ENCODE results near the gene GRID1. TPM values are rescaled to one million over a fixed set of nuclear protein-coding genes. Genes with fewer than 3 reads are reported as not detected.

The GRID1 gene
- total RNA-seq, 1 experiment from 2014 or later: 0.17 TPM

GRCh38 chr10:86058964-86059363 lies 307.6 kb downstream of the GRID1 start:
- in situ Hi-C loops (cut with HindIII; ENCODE audit: low sequenced_read_pairs): no loop called here
- no peak for DNase-seq (ENCODE audit: low spot score)

- DNase-seq (ENCODE audit: low spot score): no peak
- in situ Hi-C loops (cut with HindIII; ENCODE audit: low sequenced_read_pairs): no loop called here
These were observed 308.9 kb downstream of the GRID1 start for GRCh38 chr10:86057708-86058107.

GRCh38 chr10:86056672-86057071 lies 309.9 kb downstream of the GRID1 start:
- no peak for DNase-seq (ENCODE audit: low spot score)
- in situ Hi-C loops (cut with HindIII; ENCODE audit: low sequenced_read_pairs): no loop called here

- in situ Hi-C loops (cut with HindIII; ENCODE audit: low sequenced_read_pairs): no loop called here
- DNase-seq (ENCODE audit: low spot score): no peak
These were observed 310.7 kb downstream of the GRID1 start for GRCh38 chr10:86055928-86056327.

GRCh38 chr10:86053675-86054074 lies 312.9 kb downstream of the GRID1 start:
- DNase-seq (ENCODE audit: low spot score): no peak
- in situ Hi-C loops (cut with HindIII; ENCODE audit: low sequenced_read_pairs): no loop called here

- in situ Hi-C loops (cut with HindIII; ENCODE audit: low sequenced_read_pairs): no loop called here
- DNase-seq (ENCODE audit: low spot score): no peak
These were observed 315.0 kb downstream of the GRID1 start for GRCh38 chr10:86051586-86051985.

- DNase-seq (ENCODE audit: low spot score): no peak
- in situ Hi-C loops (cut with HindIII; ENCODE audit: low sequenced_read_pairs): no loop called here
These were observed 317.2 kb downstream of the GRID1 start for GRCh38 chr10:86049442-86049841.

GRCh38 chr10:86048973-86049372 lies 317.6 kb downstream of the GRID1 start:
- no peak for DNase-seq (ENCODE audit: low spot score)
- in situ Hi-C loops (cut with HindIII; ENCODE audit: low sequenced_read_pairs): no loop called here

GRCh38 chr10:86048571-86048970 lies 318.0 kb downstream of the GRID1 start:
- in situ Hi-C loops (cut with HindIII; ENCODE audit: low sequenced_read_pairs): no loop called here
- no peak for DNase-seq (ENCODE audit: low spot score)

- in situ Hi-C loops (cut with HindIII; ENCODE audit: low sequenced_read_pairs): no loop called here
These were observed 319.0 kb downstream of the GRID1 start for GRCh38 chr10:86047588-86047987.

GRCh38 chr10:86046845-86047460 lies 319.6 kb downstream of the GRID1 start:
- in situ Hi-C loops (cut with HindIII; ENCODE audit: low sequenced_read_pairs): no loop called here
- no peak for DNase-seq (ENCODE audit: low spot score)

More at GRCh38 chr10:86047588-86047987, 319.0 kb downstream of the GRID1 start:
- no peak for DNase-seq (ENCODE audit: low spot score)

GRCh38 chr10:86045896-86046295 lies 320.7 kb downstream of the GRID1 start:
- in situ Hi-C loops (cut with HindIII; ENCODE audit: low sequenced_read_pairs): no loop called here
- DNase-seq (ENCODE audit: low spot score): no peak

GRCh38 chr10:86044029-86044428 lies 322.6 kb downstream of the GRID1 start:
- DNase-seq (ENCODE audit: low spot score): no peak
- in situ Hi-C loops (cut with HindIII; ENCODE audit: low sequenced_read_pairs): no loop called here

GRCh38 chr10:86043236-86043635 lies 323.4 kb downstream of the GRID1 start:
- DNase-seq (ENCODE audit: low spot score): peak; percentile 7
- in situ Hi-C loops (cut with HindIII; ENCODE audit: low sequenced_read_pairs): no loop called here

GRCh38 chr10:86042161-86042560 lies 324.4 kb downstream of the GRID1 start:
- in situ Hi-C loops (cut with HindIII; ENCODE audit: low sequenced_read_pairs): no loop called here
- no peak for DNase-seq (ENCODE audit: low spot score)

- in situ Hi-C loops (cut with HindIII; ENCODE audit: low sequenced_read_pairs): no loop called here
- no peak for DNase-seq (ENCODE audit: low spot score)
These were observed 325.5 kb downstream of the GRID1 start for GRCh38 chr10:86041116-86041515.

- no peak for DNase-seq (ENCODE audit: low spot score)
- in situ Hi-C loops (cut with HindIII; ENCODE audit: low sequenced_read_pairs): no loop called here
These were observed 328.2 kb downstream of the GRID1 start for GRCh38 chr10:86038371-86038770.

- DNase-seq (ENCODE audit: low spot score): no peak
- in situ Hi-C loops (cut with HindIII; ENCODE audit: low sequenced_read_pairs): no loop called here
These were observed 329.5 kb downstream of the GRID1 start for GRCh38 chr10:86037096-86037495.

- DNase-seq (ENCODE audit: low spot score): no peak
These were observed 330.1 kb downstream of the GRID1 start for GRCh38 chr10:86036544-86036831.

GRCh38 chr10:86035791-86036543 lies 330.6 kb downstream of the GRID1 start:
- DNase-seq (ENCODE audit: low spot score): no peak
- in situ Hi-C loops (cut with HindIII; ENCODE audit: low sequenced_read_pairs): no loop called here

More at GRCh38 chr10:86036544-86036831, 330.1 kb downstream of the GRID1 start:
- in situ Hi-C loops (cut with HindIII; ENCODE audit: low sequenced_read_pairs): no loop called here

- in situ Hi-C loops (cut with HindIII; ENCODE audit: low sequenced_read_pairs): no loop called here
- no peak for DNase-seq (ENCODE audit: low spot score)
These were observed 331.9 kb downstream of the GRID1 start for GRCh38 chr10:86034710-86035109.

Measured in G401 (cell line).